ENCODE results near the gene MVP.

Gene MVP

GRCh38 chr16:29804020-29804419 is 16.2 kb upstream of the MVP start:
- TF ChIP-seq, protein P1, sequence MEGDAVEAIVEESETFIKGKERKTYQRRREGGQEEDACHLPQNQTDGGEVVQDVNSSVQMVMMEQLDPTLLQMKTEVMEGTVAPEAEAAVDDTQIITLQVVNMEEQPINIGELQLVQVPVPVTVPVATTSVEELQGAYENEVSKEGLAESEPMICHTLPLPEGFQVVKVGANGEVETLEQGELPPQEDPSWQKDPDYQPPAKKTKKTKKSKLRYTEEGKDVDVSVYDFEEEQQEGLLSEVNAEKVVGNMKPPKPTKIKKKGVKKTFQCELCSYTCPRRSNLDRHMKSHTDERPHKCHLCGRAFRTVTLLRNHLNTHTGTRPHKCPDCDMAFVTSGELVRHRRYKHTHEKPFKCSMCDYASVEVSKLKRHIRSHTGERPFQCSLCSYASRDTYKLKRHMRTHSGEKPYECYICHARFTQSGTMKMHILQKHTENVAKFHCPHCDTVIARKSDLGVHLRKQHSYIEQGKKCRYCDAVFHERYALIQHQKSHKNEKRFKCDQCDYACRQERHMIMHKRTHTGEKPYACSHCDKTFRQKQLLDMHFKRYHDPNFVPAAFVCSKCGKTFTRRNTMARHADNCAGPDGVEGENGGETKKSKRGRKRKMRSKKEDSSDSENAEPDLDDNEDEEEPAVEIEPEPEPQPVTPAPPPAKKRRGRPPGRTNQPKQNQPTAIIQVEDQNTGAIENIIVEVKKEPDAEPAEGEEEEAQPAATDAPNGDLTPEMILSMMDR (IDR thresholded peaks at IDR 0.05): no peak

DNA sequence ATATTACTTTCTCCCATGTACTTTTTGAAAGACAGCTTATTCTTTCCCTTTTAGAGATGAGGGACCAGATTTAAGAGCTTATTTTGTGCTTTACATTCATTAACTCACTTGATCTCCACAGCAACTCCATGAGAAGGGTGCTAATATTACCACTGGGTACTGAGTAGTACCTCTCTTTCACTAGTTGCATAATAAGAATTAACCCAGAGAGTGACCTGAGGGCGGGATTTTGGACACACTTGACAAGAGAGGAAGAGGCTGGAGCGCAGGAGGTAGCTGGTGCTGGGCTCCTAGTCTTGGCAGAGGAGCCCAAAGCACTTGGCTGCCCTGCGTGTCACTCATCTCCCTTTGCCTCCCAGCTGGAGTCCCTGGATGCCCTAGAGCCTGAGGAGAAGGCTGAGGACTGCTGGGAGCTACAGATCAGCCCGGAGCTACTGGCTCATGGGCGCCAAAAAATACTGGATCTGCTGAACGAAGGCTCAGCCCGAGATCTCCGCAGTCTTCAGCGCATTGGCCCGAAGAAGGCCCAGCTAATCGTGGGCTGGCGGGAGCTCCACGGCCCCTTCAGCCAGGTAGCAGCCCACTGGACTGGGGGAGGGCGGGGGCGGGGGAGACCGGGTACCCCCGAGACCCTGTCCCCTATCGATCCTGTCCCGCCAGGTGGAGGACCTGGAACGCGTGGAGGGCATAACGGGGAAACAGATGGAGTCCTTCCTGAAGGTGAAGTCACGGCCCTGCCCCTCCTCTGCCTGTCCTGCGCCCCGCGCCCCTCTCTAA is 15.6 kb upstream of the MVP start:
- TF ChIP-seq, protein P1 (IDR thresholded peaks at IDR 0.05): no peak

DNA sequence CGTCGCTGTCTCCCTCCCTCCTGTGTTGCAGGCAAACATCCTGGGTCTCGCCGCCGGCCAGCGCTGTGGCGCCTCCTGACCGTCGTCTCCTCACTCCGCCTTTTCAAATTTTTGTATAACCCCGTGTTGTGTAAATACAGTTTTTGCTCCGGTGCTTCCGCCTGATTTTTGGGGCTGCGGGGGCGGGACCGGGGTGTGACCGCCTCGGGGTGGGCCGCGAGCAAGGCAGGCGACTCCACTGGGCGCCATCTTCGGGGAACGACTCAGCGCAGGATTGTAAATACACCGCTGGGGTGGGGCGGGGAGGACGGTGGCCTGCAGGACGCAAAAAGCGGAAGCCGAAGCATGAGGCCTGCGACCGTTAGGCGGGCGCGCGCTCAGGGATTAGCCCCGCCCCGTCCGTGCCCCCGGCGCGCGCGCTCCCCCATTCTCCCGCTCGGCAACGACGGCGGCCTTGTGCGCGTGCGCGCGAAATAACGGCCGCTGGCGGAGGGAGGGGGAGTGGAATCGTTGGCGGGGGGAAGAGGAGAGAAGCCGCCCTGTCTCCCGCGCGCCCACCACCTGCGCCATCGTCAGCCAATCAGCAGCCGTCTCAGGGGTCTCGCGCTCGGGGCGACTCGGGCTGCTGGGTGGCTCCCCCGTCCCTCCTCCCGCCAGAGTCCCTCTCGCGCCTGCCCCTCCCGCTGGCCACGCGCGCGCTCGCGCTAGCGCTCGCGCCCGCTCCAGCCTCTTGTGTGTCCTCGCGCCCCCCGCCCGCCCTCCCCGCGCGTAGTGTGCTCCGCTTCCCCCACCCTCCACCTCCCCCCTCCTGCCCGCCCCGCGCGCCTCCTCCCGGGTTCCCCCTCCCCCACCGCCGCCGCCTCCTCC is 14.8 kb upstream of the MVP start:
- TF ChIP-seq, protein P1 (IDR thresholded peaks at IDR 0.05): no peak

DNA sequence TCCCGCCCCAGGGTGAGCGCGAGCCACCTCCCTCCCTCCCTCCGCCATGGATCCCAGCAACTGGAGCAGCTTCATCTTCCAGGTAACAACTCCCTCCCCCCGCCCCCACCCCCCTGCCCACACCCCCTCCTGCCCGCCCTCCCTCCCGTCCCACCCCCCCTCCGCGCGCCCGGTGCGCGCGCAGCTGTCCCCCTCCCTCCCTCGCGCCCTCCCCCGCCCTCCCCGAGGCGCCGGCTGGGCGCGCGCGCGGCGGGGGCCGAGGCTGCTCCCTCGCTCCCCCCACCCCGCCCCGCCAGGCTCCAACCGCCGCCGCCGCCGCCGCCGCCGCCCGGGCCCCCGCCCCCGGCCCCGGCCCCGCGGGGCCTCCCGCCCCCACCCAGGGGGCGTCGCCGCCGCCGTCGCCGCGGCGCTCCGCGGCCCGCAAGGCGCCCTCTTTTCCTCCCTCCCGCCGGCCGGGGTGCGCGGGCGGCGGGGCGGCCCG is 14.1 kb upstream of the MVP start, which contains the start of gene MAZ:
Gene MAZ, plus strand, starts transcription at position 431 of the 481 bp plus-strand sequence. CDS start 173 bp downstream, outside the sequence.
- TF ChIP-seq, protein P1 (IDR thresholded peaks at IDR 0.05): no peak

GRCh38 chr16:29806641-29807425 is 13.4 kb upstream of the MVP start:
- TF ChIP-seq, protein P1 (IDR thresholded peaks at IDR 0.05): no peak

DNA sequence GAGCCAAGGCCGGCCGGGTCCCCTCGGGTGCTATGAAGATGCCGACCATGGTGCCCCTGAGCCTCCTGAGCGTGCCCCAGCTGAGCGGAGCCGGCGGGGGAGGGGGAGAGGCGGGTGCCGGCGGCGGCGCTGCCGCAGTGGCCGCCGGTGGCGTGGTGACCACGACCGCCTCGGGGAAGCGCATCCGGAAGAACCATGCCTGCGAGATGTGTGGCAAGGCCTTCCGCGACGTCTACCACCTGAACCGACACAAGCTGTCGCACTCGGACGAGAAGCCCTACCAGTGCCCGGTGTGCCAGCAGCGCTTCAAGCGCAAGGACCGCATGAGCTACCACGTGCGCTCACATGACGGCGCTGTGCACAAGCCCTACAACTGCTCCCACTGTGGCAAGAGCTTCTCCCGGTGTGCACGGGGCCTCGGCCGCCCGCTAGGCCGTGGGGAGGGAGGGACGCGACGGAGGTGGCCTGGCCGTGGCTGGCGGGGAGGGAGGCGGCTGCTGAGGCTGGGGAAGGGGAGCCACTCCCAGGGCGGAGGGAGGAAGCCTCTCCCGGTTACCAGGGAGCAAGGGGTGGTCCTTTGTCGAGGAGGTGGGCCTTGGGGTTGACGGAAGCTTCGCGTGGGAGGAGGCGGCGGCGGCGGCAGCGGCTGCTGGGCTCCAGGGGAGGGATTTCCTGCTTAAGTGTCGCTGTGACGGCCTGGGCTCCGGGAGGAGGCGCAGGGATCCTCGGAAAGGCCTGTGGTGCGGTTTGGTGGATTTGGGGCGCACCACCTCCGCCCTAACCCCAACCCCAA is 12.6 kb upstream of the MVP start:
- TF ChIP-seq, protein P1 (IDR thresholded peaks at IDR 0.05): peak; percentile 44

Data from LNCAP (cell line).